ENCODE results near the gene AOAH.

- TF ChIP-seq CTCF (IDR thresholded peaks at IDR 0.05), result peak; percentile 24 to 87 (median 68)
- TF ChIP-seq POLR2A (IDR thresholded peaks at IDR 0.05), result no peak
Measured at GRCh38 chr7:36487756-36488336, 236.4 kb downstream of the AOAH start.

Measured in esophagus squamous epithelium (tissue), 4 donors.